Measurements from ENCODE around the gene CEMIP. TPM values are rescaled to one million over a fixed set of nuclear protein-coding genes. Genes with fewer than 3 reads are reported as not detected.

The CEMIP gene
- total RNA-seq, 4 donors from 2014 or later = 0.21 to 1.4 (median 1.2) TPM; not detected in 1

DNA sequence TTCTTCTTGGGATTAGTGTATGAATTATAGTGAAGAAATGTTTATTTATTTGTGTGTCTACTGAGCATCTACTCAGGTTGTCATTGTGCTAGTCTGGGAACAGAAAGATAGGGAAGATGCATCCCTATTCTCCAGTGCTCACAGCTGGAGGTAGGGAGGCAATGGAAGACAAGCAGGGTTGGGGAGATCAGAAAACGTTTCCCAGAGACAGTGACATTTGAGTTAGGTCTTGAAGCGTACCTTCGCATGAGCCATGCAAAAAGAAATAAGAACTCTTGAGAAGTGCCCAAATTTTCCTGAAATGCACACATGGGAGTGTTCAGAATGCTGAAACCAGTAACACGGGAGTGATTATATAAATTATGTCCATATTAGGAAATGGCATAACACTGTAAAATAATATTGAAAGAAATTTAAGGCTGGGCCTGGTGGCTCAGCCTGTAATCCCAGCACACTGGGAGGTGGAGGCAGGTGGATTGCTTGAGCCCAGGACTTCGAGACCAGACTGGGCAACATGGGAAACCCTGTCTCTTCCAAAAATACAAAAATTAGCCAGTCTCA, 5.3 kb upstream of the CEMIP start:
- TF ChIP-seq CTCF (IDR thresholded peaks at IDR 0.05) (no peak), POLR2A (IDR thresholded peaks at IDR 0.05) (no peak), EP300 (IDR thresholded peaks at IDR 0.05) (no peak)
- H3K9me3 ChIP-seq = no peaks in the 10 kb centered on the region
- no peak overlapping the region for H3K4me3 ChIP-seq
- H3K27ac ChIP-seq = no peak overlapping the region
- H3K36me3 ChIP-seq = no peaks in the 10 kb centered on the region
- WGBS, 2 donors = 68 to 72% methylated on average over 5 of the region's 5 CpGs
- H3K27me3 ChIP-seq = peaks cover 0 to 12% of the 10 kb centered on the region in 2 donors
- DNase-seq (ENCODE audit: low spot score in 2 of 2) = no peak
- peaks cover 0 to 15% (median 7%) of the 10 kb centered on the region in 4 donors for H3K4me1 ChIP-seq

GRCh38 chr15:80774486-80774885, 4.7 kb upstream of the CEMIP start:
- Histone ChIP-seq H3K9me3 (no peaks in the 10 kb centered on the region), H3K27ac (no peak overlapping the region), H3K27me3 (peaks cover 0 to 18% of the 10 kb centered on the region in 2 donors), H3K4me1 (peaks cover 0 to 21% (median 13%) of the 10 kb centered on the region in 4 donors), H3K4me3 (no peak overlapping the region), H3K36me3 (no peaks in the 10 kb centered on the region)
- TF ChIP-seq CTCF (IDR thresholded peaks at IDR 0.05) (no peak), EP300 (IDR thresholded peaks at IDR 0.05) (no peak), POLR2A (IDR thresholded peaks at IDR 0.05) (no peak)
- no peak for DNase-seq (ENCODE audit: low spot score in 2 of 2)
- 71 to 73% methylated on average over 1 of the region's 1 CpG for WGBS, 2 donors

- H3K27me3 ChIP-seq = peaks cover 0 to 27% of the 10 kb centered on the region in 2 donors
- H3K9me3 ChIP-seq = no peaks in the 10 kb centered on the region
- peaks cover 0 to 30% (median 21%) of the 10 kb centered on the region in 4 donors for H3K4me1 ChIP-seq
- TF ChIP-seq EP300 (IDR thresholded peaks at IDR 0.05) = no peak
- no peak for TF ChIP-seq CTCF (IDR thresholded peaks at IDR 0.05)
- no peak for TF ChIP-seq POLR2A (IDR thresholded peaks at IDR 0.05)
- H3K27ac ChIP-seq = no peak overlapping the region
- 95 to 96% methylated on average over 3 of the region's 3 CpGs for WGBS, 2 donors
- DNase-seq (ENCODE audit: low spot score in 2 of 2) = no peak
- no peak overlapping the region for H3K4me3 ChIP-seq
- no peaks in the 10 kb centered on the region for H3K36me3 ChIP-seq
Observed at GRCh38 chr15:80775338-80775737, 3.8 kb upstream of the CEMIP start.

- Histone ChIP-seq H3K27ac (no peak overlapping the region), H3K36me3 (no peaks in the 10 kb centered on the region), H3K4me3 (no peak overlapping the region), H3K9me3 (no peaks in the 10 kb centered on the region), H3K27me3 (peaks cover 0 to 39% of the 10 kb centered on the region in 2 donors), H3K4me1 (peaks cover 0 to 35% (median 23%) of the 10 kb centered on the region in 4 donors)
- WGBS, 2 donors = 26 to 29% methylated on average over 5 of the region's 5 CpGs
- DNase-seq (ENCODE audit: low spot score in 2 of 2) = peak; percentile 46 to 83
- TF ChIP-seq POLR2A (IDR thresholded peaks at IDR 0.05) (no peak), EP300 (IDR thresholded peaks at IDR 0.05) (peak in 1 of 2 donors; percentile 4), CTCF (IDR thresholded peaks at IDR 0.05) (peak; percentile 73 to 81 (median 76))
Observed at GRCh38 chr15:80776420-80777045, 2.6 kb upstream of the CEMIP start.

GRCh38 chr15:80777137-80777536, 2.0 kb upstream of the CEMIP start:
- 26 to 39% methylated on average over 8 of the region's 8 CpGs for WGBS, 2 donors
- TF ChIP-seq EP300 (IDR thresholded peaks at IDR 0.05) (no peak), POLR2A (IDR thresholded peaks at IDR 0.05) (no peak), CTCF (IDR thresholded peaks at IDR 0.05) (no peak)

More at GRCh38 chr15:80777137-80777536, 2.0 kb upstream of the CEMIP start:
- Histone ChIP-seq H3K27ac (no peak overlapping the region), H3K36me3 (no peaks in the 10 kb centered on the region), H3K4me1 (peaks cover 0 to 35% (median 23%) of the 10 kb centered on the region in 4 donors), H3K9me3 (no peaks in the 10 kb centered on the region), H3K4me3 (no peak overlapping the region), H3K27me3 (peaks cover 0 to 44% of the 10 kb centered on the region in 2 donors)
- no peak for DNase-seq (ENCODE audit: low spot score in 2 of 2)
